ENCODE results near the gene TNIP3. TPM values are rescaled to one million over a fixed set of nuclear protein-coding genes. Genes with fewer than 3 reads are reported as not detected.

The TNIP3 gene
- total and polyA plus RNA-seq, 2 donors (not counting 1 experiment from before 2014, with no cell fraction given): not detected

GRCh38 chr4:121191361-121191760 lies 27.2 kb upstream of the TNIP3 start:
- Histone ChIP-seq H2AFZ (ENCODE audit: insufficient read depth, low read depth, low read length, poor library complexity, severe bottlenecking) (no peak overlapping the region), H3K4me3 (ENCODE audit: control extremely low read depth in 1 of 5, extremely low read depth in 1 of 5, insufficient read depth in 1 of 5, low read depth in 2 of 5, low read length in 4 of 5) (no peak overlapping the region), H3K4me1 (ENCODE audit: control insufficient read depth in 2 of 2, insufficient read depth in 2 of 2, low read length in 2 of 2) (no peaks in the 10 kb centered on the region), H3K36me3 (replicated peaks in 1 of 2; ENCODE audit: control extremely low read depth in 1 of 2, control insufficient read depth in 1 of 2, extremely low read depth in 1 of 2, insufficient read depth in 2 of 2, low read length in 1 of 2) (no peaks in the 10 kb centered on the region), H4K20me1 (ENCODE audit: control insufficient read depth, insufficient read depth, low read length, poor library complexity, severe bottlenecking) (no peaks in the 10 kb centered on the region), H3K9me3 (ENCODE audit: control extremely low read depth in 1 of 3, control insufficient read depth in 2 of 3, insufficient read depth in 1 of 3, low read length in 2 of 3) (no peaks in the 10 kb centered on the region), H3K27ac (ENCODE audit: low read length in 2 of 2) (no peak overlapping the region), H3K9ac (ENCODE audit: low read length) (no peak overlapping the region), H3K4me2 (replicated peaks; ENCODE audit: low read depth, low read length, poor library complexity, severe bottlenecking) (no peak overlapping the region), H3K27me3 (replicated peaks in 1 of 4; ENCODE audit: control extremely low read depth in 1 of 4, control insufficient read depth in 3 of 4, insufficient read depth in 4 of 4, low read length in 3 of 4) (no peaks in the 10 kb centered on the region), H3K79me2 (ENCODE audit: control insufficient read depth, insufficient read depth, low read length) (no peaks in the 10 kb centered on the region)
- Mint-ChIP-seq H3K27ac (no peak overlapping the region), H3K4me1 (peaks cover 1% of the 10 kb centered on the region), H3K27me3 (no peaks in the 10 kb centered on the region), H3K9me3 (ENCODE audit: insufficient read depth) (no peaks in the 10 kb centered on the region), H3K4me3 (no peak overlapping the region)
- ATAC-seq (ENCODE audit: low read depth) (no peak), DNase-seq (no peak)
- WGBS (ENCODE audit: insufficient coverage): no CpG with 5 or more reads among the region's 1 CpG
- TF ChIP-seq, protein P1, sequence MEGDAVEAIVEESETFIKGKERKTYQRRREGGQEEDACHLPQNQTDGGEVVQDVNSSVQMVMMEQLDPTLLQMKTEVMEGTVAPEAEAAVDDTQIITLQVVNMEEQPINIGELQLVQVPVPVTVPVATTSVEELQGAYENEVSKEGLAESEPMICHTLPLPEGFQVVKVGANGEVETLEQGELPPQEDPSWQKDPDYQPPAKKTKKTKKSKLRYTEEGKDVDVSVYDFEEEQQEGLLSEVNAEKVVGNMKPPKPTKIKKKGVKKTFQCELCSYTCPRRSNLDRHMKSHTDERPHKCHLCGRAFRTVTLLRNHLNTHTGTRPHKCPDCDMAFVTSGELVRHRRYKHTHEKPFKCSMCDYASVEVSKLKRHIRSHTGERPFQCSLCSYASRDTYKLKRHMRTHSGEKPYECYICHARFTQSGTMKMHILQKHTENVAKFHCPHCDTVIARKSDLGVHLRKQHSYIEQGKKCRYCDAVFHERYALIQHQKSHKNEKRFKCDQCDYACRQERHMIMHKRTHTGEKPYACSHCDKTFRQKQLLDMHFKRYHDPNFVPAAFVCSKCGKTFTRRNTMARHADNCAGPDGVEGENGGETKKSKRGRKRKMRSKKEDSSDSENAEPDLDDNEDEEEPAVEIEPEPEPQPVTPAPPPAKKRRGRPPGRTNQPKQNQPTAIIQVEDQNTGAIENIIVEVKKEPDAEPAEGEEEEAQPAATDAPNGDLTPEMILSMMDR (IDR thresholded peaks at IDR 0.05): no peak
- no peak for TF ChIP-seq EZH2 (IDR thresholded peaks at IDR 0.05; ENCODE audit: borderline replicate concordance, insufficient read depth, low read depth, low read length, poor library complexity, severe bottlenecking)
- intact Hi-C loops (cut with micrococcal nuclease): loop anchor here (5.0 kb wide), 1 partner anchor 536 kb away; no protein-coding TSS in a partner anchor
- CTCF ChIA-PET: interaction anchor here (0.7 to 1.9 kb wide), 5 partner anchors 8 to 546 kb away, joined by 3 to 6 read pairs (median 4); no protein-coding TSS in a partner anchor
- POLR2A ChIA-PET: no interaction called here

DNA sequence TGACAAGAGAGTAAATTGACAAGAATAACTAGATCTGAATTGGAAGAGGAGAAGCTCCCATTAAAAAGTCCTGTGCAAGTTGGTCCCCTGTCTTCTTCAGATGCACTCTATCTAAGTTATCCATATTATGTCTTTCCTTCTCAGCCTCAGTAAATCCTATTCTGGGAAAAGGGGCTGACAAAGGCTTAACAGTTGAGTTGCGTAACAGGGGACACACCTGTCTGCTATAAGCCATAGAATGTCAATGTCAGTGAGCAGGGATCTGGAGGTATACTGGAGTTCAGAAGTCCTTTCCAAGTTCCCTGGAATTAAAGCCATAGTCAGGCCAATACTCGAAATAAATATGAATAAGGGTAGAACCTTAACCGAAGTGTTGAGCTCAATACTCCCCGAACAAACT lies 26.3 kb upstream of the TNIP3 start:
- intact Hi-C loops (cut with micrococcal nuclease): loop anchor here (5.0 kb wide), 1 partner anchor 537 kb away; no protein-coding TSS in a partner anchor
- Mint-ChIP-seq H3K27ac (no peak overlapping the region), H3K27me3 (no peaks in the 10 kb centered on the region), H3K4me3 (no peak overlapping the region), H3K4me1 (peaks cover 6% of the 10 kb centered on the region), H3K9me3 (ENCODE audit: insufficient read depth) (no peaks in the 10 kb centered on the region)
- Histone ChIP-seq H4K20me1 (ENCODE audit: control insufficient read depth, insufficient read depth, low read length, poor library complexity, severe bottlenecking) (no peaks in the 10 kb centered on the region), H3K9ac (ENCODE audit: low read length) (no peak overlapping the region), H3K9me3 (ENCODE audit: control extremely low read depth in 1 of 3, control insufficient read depth in 2 of 3, insufficient read depth in 1 of 3, low read length in 2 of 3) (no peaks in the 10 kb centered on the region), H3K4me1 (ENCODE audit: control insufficient read depth in 2 of 2, insufficient read depth in 2 of 2, low read length in 2 of 2) (no peaks in the 10 kb centered on the region), H3K27ac (ENCODE audit: low read length in 2 of 2) (no peak overlapping the region), H3K36me3 (replicated peaks in 1 of 2; ENCODE audit: control extremely low read depth in 1 of 2, control insufficient read depth in 1 of 2, extremely low read depth in 1 of 2, insufficient read depth in 2 of 2, low read length in 1 of 2) (no peaks in the 10 kb centered on the region), H3K4me2 (replicated peaks; ENCODE audit: low read depth, low read length, poor library complexity, severe bottlenecking) (no peak overlapping the region), H3K79me2 (ENCODE audit: control insufficient read depth, insufficient read depth, low read length) (no peaks in the 10 kb centered on the region), H3K27me3 (replicated peaks in 1 of 4; ENCODE audit: control extremely low read depth in 1 of 4, control insufficient read depth in 3 of 4, insufficient read depth in 4 of 4, low read length in 3 of 4) (no peaks in the 10 kb centered on the region), H3K4me3 (ENCODE audit: control extremely low read depth in 1 of 5, extremely low read depth in 1 of 5, insufficient read depth in 1 of 5, low read depth in 2 of 5, low read length in 4 of 5) (no peak overlapping the region), H2AFZ (ENCODE audit: insufficient read depth, low read depth, low read length, poor library complexity, severe bottlenecking) (no peak overlapping the region)
- 94% methylated on average over 2 of the region's 4 CpGs for WGBS (ENCODE audit: insufficient coverage)
- CTCF ChIA-PET: interaction anchor here (1.5 kb wide), 1 partner anchor 12 kb away, joined by 5 read pairs; no protein-coding TSS in a partner anchor
- POLR2A ChIA-PET: no interaction called here
- no peak for ATAC-seq (ENCODE audit: low read depth)
- TF ChIP-seq EZH2 (IDR thresholded peaks at IDR 0.05; ENCODE audit: borderline replicate concordance, insufficient read depth, low read depth, low read length, poor library complexity, severe bottlenecking): no peak
- TF ChIP-seq, protein P1 (IDR thresholded peaks at IDR 0.05): no peak
- no peak for DNase-seq
